NOMO-1 treated with DMSO at 0.1 percent for 48 hours (cell line): ENCODE results near the gene UPF2.

Experiments
- DNase-seq: peaks from one replicate; lab custom pipeline; 2025; ENCODE audit not compliant: unreplicated experiment; lab: John Stamatoyannopoulos, UW

The UPF2 gene

GRCh38 chr10:11962176-11962575 lies 80.4 kb downstream of the UPF2 start:
- DNase-seq = no peak

- no peak for DNase-seq
These were observed 80.8 kb downstream of the UPF2 start for GRCh38 chr10:11961771-11962170.

- DNase-seq = no peak
These were observed 82.6 kb downstream of the UPF2 start for GRCh38 chr10:11959966-11960365.

- DNase-seq = no peak
These were observed 83.7 kb downstream of the UPF2 start for GRCh38 chr10:11958956-11959355.

- no peak for DNase-seq
These were observed 90.9 kb downstream of the UPF2 start for GRCh38 chr10:11951695-11952094.

- DNase-seq = no peak
These were observed 92.1 kb downstream of the UPF2 start for GRCh38 chr10:11950325-11951018.

- DNase-seq = peak; percentile 70
These were observed 93.5 kb downstream of the UPF2 start for GRCh38 chr10:11949152-11949551.

GRCh38 chr10:11946652-11947051 lies 96.0 kb downstream of the UPF2 start:
- no peak for DNase-seq

- DNase-seq = no peak
These were observed 106.0 kb downstream of the UPF2 start for GRCh38 chr10:11936389-11937152.

- DNase-seq = no peak
These were observed 108.3 kb downstream of the UPF2 start for GRCh38 chr10:11934262-11934661.

GRCh38 chr10:11933577-11934223 lies 108.9 kb downstream of the UPF2 start:
- no peak for DNase-seq

GRCh38 chr10:11931038-11931437 lies 111.6 kb downstream of the UPF2 start:
- DNase-seq = no peak

- no peak for DNase-seq
These were observed 112.2 kb downstream of the UPF2 start for GRCh38 chr10:11930312-11930978.

- no peak for DNase-seq
These were observed 114.9 kb downstream of the UPF2 start for GRCh38 chr10:11927746-11928145.

- no peak for DNase-seq
These were observed 120.7 kb downstream of the UPF2 start for GRCh38 chr10:11921800-11922392.

- DNase-seq = no peak
These were observed 123.3 kb downstream of the UPF2 start for GRCh38 chr10:11919271-11919670.

- no peak for DNase-seq
These were observed 124.2 kb downstream of the UPF2 start for GRCh38 chr10:11918384-11918783.

GRCh38 chr10:11913079-11913641 lies 129.4 kb downstream of the UPF2 start:
- no peak for DNase-seq

- no peak for DNase-seq
These were observed 132.5 kb downstream of the UPF2 start for GRCh38 chr10:11910102-11910501.

- no peak for DNase-seq
These were observed 133.0 kb downstream of the UPF2 start for GRCh38 chr10:11909618-11910017.

GRCh38 chr10:11908991-11909390 lies 133.6 kb downstream of the UPF2 start:
- no peak for DNase-seq
